ENCODE data around the gene GALNT6. TPM values are rescaled to one million over a fixed set of nuclear protein-coding genes. Genes with fewer than 3 reads are reported as not detected.

Gene GALNT6
- total RNA-seq, 4 donors from 2014 or later: 1.3 to 16.4 (median 4.7) TPM

DNA sequence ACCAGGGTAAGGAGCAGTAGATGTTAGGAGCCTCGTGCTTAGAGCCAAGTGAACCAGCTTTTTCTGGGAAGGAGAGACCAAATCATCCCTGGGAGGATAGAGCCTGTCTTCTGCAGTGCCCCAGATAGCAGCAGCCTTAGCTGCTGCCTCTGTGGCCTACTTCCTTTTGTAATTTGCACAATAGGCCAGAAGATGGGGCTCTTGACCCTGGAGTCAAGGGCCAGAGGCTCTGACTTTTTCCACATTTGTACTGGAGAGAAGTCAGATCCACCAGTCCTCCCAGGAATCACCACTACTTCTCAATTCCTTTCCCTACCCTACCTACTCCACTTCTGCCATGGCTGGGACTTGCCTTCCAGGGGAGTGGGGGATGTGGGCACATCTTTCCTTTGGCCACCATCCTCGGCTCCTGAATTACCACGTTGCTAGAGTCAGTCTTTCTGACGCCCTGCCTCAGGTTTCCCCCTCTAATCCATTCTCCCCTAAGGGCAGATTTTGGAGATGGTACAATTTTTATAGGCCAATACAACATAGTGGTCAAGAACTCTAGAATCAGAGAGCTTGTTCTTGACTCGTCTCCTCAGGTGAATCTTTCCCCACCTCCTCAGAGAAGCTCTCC, 30.2 kb upstream of the GALNT6 start:
- intact Hi-C loops (cut with DNase I; ENCODE audit: low total_unique reads): loop anchor here (10.0 kb wide), 1 partner anchor 403 kb away; no protein-coding TSS in a partner anchor

DNA sequence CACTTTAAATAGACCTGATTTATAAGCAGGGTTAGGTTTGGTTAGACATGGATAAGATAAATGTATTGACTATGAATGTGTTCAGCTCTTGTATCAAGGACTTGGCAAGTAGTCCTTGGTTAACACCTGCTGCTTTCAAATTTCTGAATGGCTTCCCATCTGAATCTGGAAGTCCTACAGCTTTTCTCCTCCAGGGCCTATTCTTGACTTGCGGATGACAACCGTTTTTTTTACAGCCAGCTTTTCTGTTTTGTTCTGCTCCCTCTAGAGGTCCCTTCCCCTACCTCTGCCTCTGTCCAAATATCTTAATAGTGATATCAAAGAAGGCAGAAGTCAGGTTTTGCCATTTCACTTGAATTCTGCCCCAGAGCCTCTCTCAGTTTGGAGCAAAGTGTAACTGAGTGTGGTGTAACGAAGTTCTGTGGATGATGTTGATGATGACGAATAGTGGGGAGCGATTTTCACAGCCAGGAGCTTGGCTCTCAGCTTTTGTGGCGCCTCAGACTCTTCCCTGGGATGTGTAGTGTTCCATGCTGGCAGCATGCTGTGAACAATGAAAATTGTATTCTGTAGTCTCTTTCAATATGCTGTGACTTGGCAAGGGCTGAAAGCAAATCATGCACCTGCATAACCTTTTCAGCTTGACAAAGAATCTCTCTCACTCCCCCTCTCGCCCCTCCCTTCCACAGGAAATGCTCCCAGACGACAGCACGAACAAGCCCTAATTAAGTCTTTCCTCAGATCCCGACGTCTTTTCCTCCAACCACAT, 28.4 kb upstream of the GALNT6 start:
- intact Hi-C loops (cut with DNase I; ENCODE audit: low total_unique reads): loop anchor here (10.0 kb wide), 1 partner anchor 405 kb away; no protein-coding TSS in a partner anchor
- no peak overlapping the region for H3K4me3 ChIP-seq (ENCODE audit: low read depth, poor library complexity, severe bottlenecking)
- 28 to 35% methylated on average over 11 of the region's 11 CpGs for WGBS, 2 donors
- DNase-seq (ENCODE audit: low spot score in 2 of 2): no peak
- TF ChIP-seq CTCF (IDR thresholded peaks at IDR 0.05) (no peak), POLR2A (IDR thresholded peaks at IDR 0.05) (no peak)

More for the DNA sequence above, 30.2 kb upstream of the GALNT6 start:
- 73 to 78% methylated on average over 5 of the region's 5 CpGs for WGBS, 2 donors
- TF ChIP-seq CTCF (IDR thresholded peaks at IDR 0.05) (no peak), POLR2A (IDR thresholded peaks at IDR 0.05) (no peak)
- H3K4me3 ChIP-seq (ENCODE audit: low read depth, poor library complexity, severe bottlenecking): no peak overlapping the region
- no peak for DNase-seq (ENCODE audit: low spot score in 2 of 2)

DNA sequence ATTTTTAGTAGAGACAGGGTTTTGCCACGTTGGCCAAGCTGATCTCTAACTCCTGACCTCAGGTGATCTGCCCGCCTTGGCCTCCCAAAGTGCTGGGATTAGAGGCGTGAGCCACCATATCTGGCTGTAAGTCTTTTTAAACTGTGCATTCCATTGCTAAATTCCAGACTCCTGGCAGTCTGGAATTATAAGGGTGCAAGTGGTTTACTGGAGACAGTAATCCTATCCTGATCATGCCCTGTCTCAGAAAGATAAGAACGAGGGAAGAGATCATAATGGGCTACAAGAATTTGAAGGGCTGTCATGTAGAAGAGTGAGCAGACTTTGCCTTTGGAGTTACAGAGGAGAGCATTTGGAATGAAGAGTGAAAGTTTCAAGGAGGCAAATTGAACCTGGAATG, 26.6 kb upstream of the GALNT6 start:
- 71 to 78% methylated on average over 4 of the region's 4 CpGs for WGBS, 2 donors
- intact Hi-C loops (cut with DNase I; ENCODE audit: low total_unique reads): no loop called here
- no peak overlapping the region for H3K4me3 ChIP-seq (ENCODE audit: low read depth, poor library complexity, severe bottlenecking)
- DNase-seq (ENCODE audit: low spot score in 2 of 2): no peak
- TF ChIP-seq CTCF (IDR thresholded peaks at IDR 0.05): no peak
- TF ChIP-seq POLR2A (IDR thresholded peaks at IDR 0.05): no peak

DNA sequence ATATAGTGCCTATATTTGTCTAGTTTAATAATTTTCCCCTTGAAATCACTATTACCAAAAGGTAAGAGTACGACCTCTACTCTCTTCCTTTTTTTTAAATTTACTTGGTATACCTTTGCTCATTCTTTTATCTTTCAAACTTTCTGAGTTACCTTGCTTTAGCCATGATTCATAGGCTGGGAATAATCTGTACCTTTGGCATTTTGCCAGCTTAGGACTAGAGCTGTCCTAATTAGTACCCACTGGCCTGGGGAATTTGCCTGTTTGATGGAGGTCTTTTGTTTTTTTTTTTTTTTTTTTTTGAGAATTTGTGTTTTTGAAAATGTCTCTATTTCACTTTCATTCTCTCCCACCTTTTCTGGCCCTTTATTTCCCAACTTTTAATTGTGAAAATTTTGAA, 24.7 kb upstream of the GALNT6 start:
- H3K4me3 ChIP-seq (ENCODE audit: low read depth, poor library complexity, severe bottlenecking): no peak overlapping the region
- intact Hi-C loops (cut with DNase I; ENCODE audit: low total_unique reads): no loop called here
- 86 to 100% methylated on average over 1 of the region's 1 CpG for WGBS, 2 donors
- DNase-seq (ENCODE audit: low spot score in 2 of 2): no peak
- TF ChIP-seq CTCF (IDR thresholded peaks at IDR 0.05): no peak
- TF ChIP-seq POLR2A (IDR thresholded peaks at IDR 0.05): no peak

- WGBS, 2 donors: 95 to 96% methylated on average over 3 of the region's 3 CpGs
- intact Hi-C loops (cut with DNase I; ENCODE audit: low total_unique reads): no loop called here
- no peak overlapping the region for H3K4me3 ChIP-seq (ENCODE audit: low read depth, poor library complexity, severe bottlenecking)
- no peak for TF ChIP-seq POLR2A (IDR thresholded peaks at IDR 0.05)
- TF ChIP-seq CTCF (IDR thresholded peaks at IDR 0.05): no peak
- no peak for DNase-seq (ENCODE audit: low spot score in 2 of 2)
These were observed 22.6 kb upstream of the GALNT6 start for GRCh38 chr12:51413791-51414190.

Measured in lower leg skin (tissue), 4 donors.